NCI-H146 treated with DMSO at 0.1 percent for 48 hours (cell line): ENCODE data around the gene MPV17L.
A peak's percentile ranks its signal among the peaks of the same experiment; 100 is the strongest.
"Not testable (repeated sequence)": the region's sequence is repeated elsewhere in the genome, so short reads cannot be mapped to it uniquely, and the experiment has no call there.

Experiments
- DNase-seq: peaks from one replicate; lab custom pipeline; 2025; ENCODE audit not compliant: unreplicated experiment; lab: John Stamatoyannopoulos, UW

Gene MPV17L

GRCh38 chr16:15395631-15396508 lies at the start of gene MPV17L:
Gene MPV17L, plus strand, starts transcription at chr16:15395754. Its CDS starts 144 bp downstream, at chr16:15395898.
- peak; percentile 30 for DNase-seq

- DNase-seq, result not testable (repeated sequence)
These were observed 46.8 kb upstream of the MPV17L start for GRCh38 chr16:15348721-15349120.

- not testable (repeated sequence) for DNase-seq
These were observed 44.3 kb upstream of the MPV17L start for GRCh38 chr16:15351251-15351650.

GRCh38 chr16:15351745-15352144 lies 43.8 kb upstream of the MPV17L start:
- not testable (repeated sequence) for DNase-seq

GRCh38 chr16:15352852-15353251 lies 42.7 kb upstream of the MPV17L start:
- DNase-seq, result not testable (repeated sequence)

GRCh38 chr16:15354846-15355245 lies 40.7 kb upstream of the MPV17L start:
- not testable (repeated sequence) for DNase-seq

- DNase-seq, result not testable (repeated sequence)
These were observed 38.1 kb upstream of the MPV17L start for GRCh38 chr16:15357495-15357894.

GRCh38 chr16:15378194-15378593 lies 17.4 kb upstream of the MPV17L start, which contains the start of gene NPIPA5:
Gene NPIPA5, minus strand, starts transcription at chr16:15378294. Its CDS starts 0 bp downstream, at chr16:15378294.
- DNase-seq, result not testable (repeated sequence)

GRCh38 chr16:15382810-15383209 lies 12.7 kb upstream of the MPV17L start:
- DNase-seq, result not testable (repeated sequence)

- DNase-seq, result not testable (repeated sequence)
These were observed 7.5 kb upstream of the MPV17L start for GRCh38 chr16:15388060-15388459.

- not testable (repeated sequence) for DNase-seq
These were observed 5.6 kb upstream of the MPV17L start for GRCh38 chr16:15389916-15390315.

- not testable (repeated sequence) for DNase-seq
These were observed 2.5 kb upstream of the MPV17L start for GRCh38 chr16:15393025-15393424.

GRCh38 chr16:15396509-15396829 lies 915 bp downstream of the MPV17L start:
- not testable (repeated sequence) for DNase-seq

GRCh38 chr16:15396948-15397594 lies 1.5 kb downstream of the MPV17L start:
- no peak for DNase-seq

GRCh38 chr16:15398618-15399316 lies 3.2 kb downstream of the MPV17L start:
- DNase-seq, result no peak

- no peak for DNase-seq
These were observed 3.8 kb downstream of the MPV17L start for GRCh38 chr16:15399317-15399716.

GRCh38 chr16:15400314-15400713 lies 4.8 kb downstream of the MPV17L start:
- DNase-seq, result not testable (repeated sequence)

GRCh38 chr16:15401972-15402371 lies 6.4 kb downstream of the MPV17L start:
- no peak for DNase-seq

- DNase-seq, result no peak
These were observed 7.9 kb downstream of the MPV17L start for GRCh38 chr16:15403392-15403995.

- DNase-seq, result not testable (repeated sequence)
These were observed 8.5 kb downstream of the MPV17L start for GRCh38 chr16:15404091-15404490.

GRCh38 chr16:15404792-15405191 lies 9.2 kb downstream of the MPV17L start:
- DNase-seq, result no peak
